Trophoblast cell (in vitro differentiated cells and primary cell): Measurements from ENCODE around the gene USP6NL.

ENCODE experiments used
- DNase-seq, 2 donors: peaks; one replicate each; pipeline ENCODE4 v3.0.0-alpha.2; 2016
- H2AFZ ChIP-seq: 2 replicates; pipeline ENCODE4 v1.6.1; 2013; ENCODE audit warnings: low read length, moderate library complexity, mild to moderate bottlenecking; ENCODE audit not compliant: insufficient read depth, poor library complexity
- H2AK5ac ChIP-seq: 2 replicates; pipeline ENCODE4 v1.6.1; 2013; ENCODE audit warnings: mild to moderate bottlenecking, low read length
- H2BK120ac ChIP-seq: 2 replicates; pipeline ENCODE4 v1.6.1; 2013; ENCODE audit warnings: low read length, mild to moderate bottlenecking, moderate library complexity; ENCODE audit not compliant: insufficient read depth, poor library complexity
- H2BK12ac ChIP-seq: 2 replicates; pipeline ENCODE4 v1.6.1; 2013; ENCODE audit warnings: mild to moderate bottlenecking, low read length, moderate library complexity
- H2BK5ac ChIP-seq: 2 replicates; pipeline ENCODE4 v1.6.1; 2013; ENCODE audit warnings: low read length, low read depth, moderate library complexity, mild to moderate bottlenecking; ENCODE audit not compliant: poor library complexity
- H3K14ac ChIP-seq: 2 replicates; pipeline ENCODE4 v1.6.1; 2013; ENCODE audit warnings: mild to moderate bottlenecking, low read length
- H3K18ac ChIP-seq: 2 replicates; pipeline ENCODE4 v1.6.1; 2013; ENCODE audit warnings: mild to moderate bottlenecking, low read length
- H3K23ac ChIP-seq: 2 replicates; pipeline ENCODE4 v1.6.1; 2013; ENCODE audit warnings: low read length
- H3K27ac ChIP-seq: 2 replicates; pipeline ENCODE4 v1.5.1; 2013; ENCODE audit warnings: low read depth, mild to moderate bottlenecking, inconsistent platforms, low read length, moderate library complexity
- H3K27me3 ChIP-seq: 2 replicates; pipeline ENCODE4 v1.6.1; 2013; ENCODE audit warnings: inconsistent platforms, mild to moderate bottlenecking, low read length, moderate library complexity; ENCODE audit not compliant: insufficient read depth
- H3K36me3 ChIP-seq, 2 experiments: 1 replicate in 1 of 2; 2 replicates in 1 of 2; pipeline ENCODE4 v1.6.1; 2013; ENCODE audit warnings: low read length in 2 of 2, mild to moderate bottlenecking in 2 of 2, moderate library complexity in 1 of 2; ENCODE audit not compliant: insufficient read depth in 2 of 2, control insufficient read depth in 1 of 2
- H3K4ac ChIP-seq: 2 replicates; pipeline ENCODE4 v1.6.1; 2013; ENCODE audit warnings: low read depth, mild to moderate bottlenecking, low read length, moderate library complexity
- H3K4me1 ChIP-seq, 2 experiments: 1 replicate in 1 of 2; 2 replicates in 1 of 2; pipeline ENCODE4 v1.6.1; 2013; ENCODE audit warnings: low read length in 2 of 2, mild to moderate bottlenecking in 2 of 2, moderate library complexity in 1 of 2; ENCODE audit not compliant: insufficient read depth in 2 of 2, control insufficient read depth in 1 of 2
- H3K4me2 ChIP-seq: 2 replicates; pipeline ENCODE4 v1.6.1; 2013; ENCODE audit warnings: inconsistent platforms, mild to moderate bottlenecking, low read length, moderate library complexity
- H3K4me3 ChIP-seq: 2 replicates; pipeline ENCODE4 v1.5.1; 2013; ENCODE audit warnings: mild to moderate bottlenecking, low read depth, low read length, inconsistent platforms
- H3K79me1 ChIP-seq: one replicate; pipeline ENCODE4 v1.6.1; 2013; ENCODE audit warnings: low read length
- H3K79me2 ChIP-seq: 2 replicates; pipeline ENCODE4 v1.6.1; 2013; ENCODE audit warnings: low read length, mild to moderate bottlenecking; ENCODE audit not compliant: control insufficient read depth, insufficient read depth, poor library complexity
- H3K9ac ChIP-seq: 2 replicates; pipeline ENCODE4 v1.6.1; 2013; ENCODE audit warnings: mild to moderate bottlenecking, low read length
- H3K9me3 ChIP-seq: 2 replicates; pipeline ENCODE4 v1.6.1; 2013; ENCODE audit warnings: low read depth, mild to moderate bottlenecking, control low read depth, inconsistent platforms, low read length; ENCODE audit not compliant: insufficient read depth
- H4K12ac ChIP-seq: 2 replicates; pipeline ENCODE4 v1.6.1; 2013; ENCODE audit warnings: low read depth, mild to moderate bottlenecking, low read length, moderate library complexity
- H4K8ac ChIP-seq: 2 replicates; pipeline ENCODE4 v1.6.1; 2013; ENCODE audit warnings: low read depth, mild to moderate bottlenecking, low read length, moderate library complexity
- H4K91ac ChIP-seq: one replicate; pipeline ENCODE4 v1.6.1; 2013; ENCODE audit warnings: low read depth, mild to moderate bottlenecking, low read length, moderate library complexity
- WGBS: extraction: QIAGEN DNeasy Blood & Tissue Kit; methylation state at CpG from one replicate; pipeline ENCODE4 v1.1.7; 2013; ENCODE audit warnings: missing lambda C conversion rate; ENCODE audit not compliant: insufficient read length, insufficient coverage; ENCODE audit errors: extremely low coverage; 5-methylcytosine and 5-hydroxymethylcytosine counted together

Gene USP6NL

DNA sequence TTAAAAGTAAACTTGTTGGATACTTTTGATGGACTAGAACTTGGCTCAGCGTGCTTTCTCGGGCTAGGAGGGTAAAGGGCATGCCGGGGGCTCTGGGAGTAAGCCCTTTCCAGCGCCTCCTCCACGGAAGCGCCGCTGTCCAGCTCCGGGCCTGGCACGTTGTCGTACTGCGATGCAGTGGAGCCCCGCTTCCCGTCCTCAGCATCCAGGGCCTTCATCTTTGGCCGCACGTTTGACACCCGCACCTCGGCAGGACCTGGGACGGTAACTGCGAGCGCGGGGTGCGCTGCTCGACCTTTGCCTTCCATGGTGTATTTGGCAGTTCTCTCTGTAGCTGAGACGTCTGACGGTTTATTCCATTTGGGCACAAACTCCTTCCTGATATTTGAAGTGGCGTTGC is 148.3 kb downstream of the USP6NL start:
- Histone ChIP-seq H3K79me2 (no peaks in the 10 kb centered on the region), H4K91ac (no peak overlapping the region), H4K8ac (no peak overlapping the region), H3K9ac (no peak overlapping the region), H2AK5ac (no peak overlapping the region), H3K4me1 (no peaks in the 10 kb centered on the region), H2BK120ac (no peak overlapping the region), H2BK5ac (no peak overlapping the region), H2AFZ (no peak overlapping the region), H3K79me1 (no peaks in the 10 kb centered on the region), H4K12ac (no peak overlapping the region), H3K36me3 (peaks cover 17 to 23% of the 10 kb centered on the region in 2 experiments), H3K4me2 (no peak overlapping the region), H3K14ac (no peak overlapping the region), H3K4me3 (no peak overlapping the region), H3K23ac (no peak overlapping the region), H2BK12ac (no peak overlapping the region), H3K27me3 (no peaks in the 10 kb centered on the region), H3K27ac (no peak overlapping the region), H3K9me3 (no peaks in the 10 kb centered on the region), H3K4ac (no peak overlapping the region), H3K18ac (no peak overlapping the region)
- no CpG with 5 or more reads among the region's 26 CpGs for WGBS
- DNase-seq, result no peak

- Histone ChIP-seq H3K36me3 (peaks cover 17 to 23% of the 10 kb centered on the region in 2 experiments), H3K27ac (no peak overlapping the region), H3K4me2 (no peak overlapping the region), H2AFZ (no peak overlapping the region), H3K79me2 (no peaks in the 10 kb centered on the region), H3K9me3 (no peaks in the 10 kb centered on the region), H3K9ac (no peak overlapping the region), H3K14ac (no peak overlapping the region), H2BK120ac (no peak overlapping the region), H3K4me1 (no peaks in the 10 kb centered on the region), H3K79me1 (no peaks in the 10 kb centered on the region), H3K27me3 (no peaks in the 10 kb centered on the region), H3K4me3 (no peak overlapping the region), H4K12ac (no peak overlapping the region), H3K23ac (no peak overlapping the region), H4K8ac (no peak overlapping the region), H3K4ac (no peak overlapping the region), H2BK5ac (no peak overlapping the region), H3K18ac (no peak overlapping the region), H2AK5ac (no peak overlapping the region), H2BK12ac (no peak overlapping the region), H4K91ac (no peak overlapping the region)
- no CpG with 5 or more reads among the region's 10 CpGs for WGBS
- no peak for DNase-seq
These were observed 149.4 kb downstream of the USP6NL start for GRCh38 chr10:11462071-11462470.

DNA sequence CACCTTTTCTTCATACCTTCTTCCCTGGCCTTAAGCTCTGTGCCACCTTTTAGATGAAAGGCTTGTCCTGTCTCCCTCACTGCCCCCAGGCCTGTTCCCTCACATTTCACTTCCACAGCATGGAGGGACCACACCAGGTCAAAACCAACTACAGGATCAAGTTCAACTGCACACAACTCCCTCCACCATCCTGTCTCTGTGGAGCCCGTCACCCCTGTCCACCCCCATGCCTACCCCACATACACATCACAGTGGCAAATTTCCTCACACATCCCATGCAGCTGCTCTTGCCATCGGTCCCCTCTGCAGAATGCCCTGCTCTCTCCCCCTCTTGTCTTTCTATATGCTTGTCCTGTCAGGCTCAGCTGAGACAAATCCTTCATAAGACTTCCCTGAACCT is 154.1 kb downstream of the USP6NL start:
- Histone ChIP-seq H3K4me3 (no peak overlapping the region), H3K4me1 (no peaks in the 10 kb centered on the region), H2AFZ (no peak overlapping the region), H3K79me1 (no peaks in the 10 kb centered on the region), H3K23ac (no peak overlapping the region), H2BK5ac (no peak overlapping the region), H3K9me3 (no peaks in the 10 kb centered on the region), H3K79me2 (no peaks in the 10 kb centered on the region), H3K9ac (no peak overlapping the region), H4K12ac (no peak overlapping the region), H2AK5ac (no peak overlapping the region), H3K27ac (no peak overlapping the region), H3K36me3 (peaks cover 1 to 5% of the 10 kb centered on the region in 2 experiments), H2BK120ac (no peak overlapping the region), H3K14ac (no peak overlapping the region), H3K18ac (no peak overlapping the region), H3K27me3 (no peaks in the 10 kb centered on the region), H4K91ac (no peak overlapping the region), H4K8ac (no peak overlapping the region), H3K4me2 (no peak overlapping the region), H3K4ac (no peak overlapping the region), H2BK12ac (no peak overlapping the region)
- DNase-seq, result no peak
- WGBS, result no CpG with 5 or more reads among the region's 2 CpGs

- Histone ChIP-seq H4K8ac (no peak overlapping the region), H3K4me1 (no peaks in the 10 kb centered on the region), H3K4ac (no peak overlapping the region), H2AFZ (no peak overlapping the region), H2BK5ac (no peak overlapping the region), H3K27me3 (no peaks in the 10 kb centered on the region), H3K79me1 (no peaks in the 10 kb centered on the region), H3K27ac (no peak overlapping the region), H4K91ac (no peak overlapping the region), H2AK5ac (no peak overlapping the region), H4K12ac (no peak overlapping the region), H3K9me3 (no peaks in the 10 kb centered on the region), H3K9ac (no peak overlapping the region), H3K4me2 (no peak overlapping the region), H3K18ac (no peak overlapping the region), H3K14ac (no peak overlapping the region), H3K36me3 (no peaks in the 10 kb centered on the region), H2BK12ac (no peak overlapping the region), H2BK120ac (no peak overlapping the region), H3K4me3 (no peak overlapping the region), H3K23ac (no peak overlapping the region), H3K79me2 (no peaks in the 10 kb centered on the region)
- DNase-seq, result no peak
- no CpG with 5 or more reads among the region's 8 CpGs for WGBS
These were observed 156.4 kb downstream of the USP6NL start for GRCh38 chr10:11454958-11455566.
